ENCODE data around the gene FIBCD1.

GRCh38 chr9:130912932-130913598 is 26.0 kb downstream of the FIBCD1 start:
- TF ChIP-seq POLR2A (IDR thresholded peaks at IDR 0.05) (no peak), CTCF (IDR thresholded peaks at IDR 0.05) (no peak)
